Erythroblast (primary cell): Measurements from ENCODE around the gene SHROOM4.

Experiments used
- GATA1 ChIP-seq: IDR thresholded peaks from 2 replicates; pipeline ENCODE4 v1.6.1; 2011; ENCODE audit warnings: low read depth, mild to moderate bottlenecking, control low read depth, low read length, moderate library complexity
- POLR2A ChIP-seq: IDR thresholded peaks from 2 replicates; pipeline ENCODE4 v1.6.1; 2011; ENCODE audit warnings: mild to moderate bottlenecking, low read length

DNA sequence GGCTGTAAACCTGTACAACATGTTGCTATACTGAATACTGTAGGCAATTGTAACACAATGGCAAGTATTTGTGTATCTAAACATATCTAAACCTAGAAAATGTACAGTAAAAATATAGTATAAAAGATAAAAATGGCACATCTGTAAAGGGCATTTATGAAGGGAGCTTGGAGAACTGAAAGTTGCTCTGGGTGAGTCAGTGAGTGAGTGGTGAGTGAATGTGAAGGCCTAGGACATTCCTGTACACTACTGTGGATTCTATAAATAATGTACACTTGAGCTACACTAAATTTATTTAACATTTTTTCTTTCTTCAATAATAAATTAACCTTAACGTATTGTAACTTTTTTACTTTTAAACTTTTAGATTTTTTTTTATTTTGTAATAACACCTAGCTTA is 5.0 kb upstream of the SHROOM4 start:
- TF ChIP-seq POLR2A (no peak), GATA1 (no peak)
